Measurements from ENCODE around the gene MYOT. TPM values are rescaled to one million over a fixed set of nuclear protein-coding genes. Genes with fewer than 3 reads are reported as not detected.

Gene MYOT
- total RNA-seq, result not detected in 2 replicates

GRCh38 chr5:137867664-137868063, at the start of gene MYOT:
MYOT (plus strand) TSS chr5:137867860; CDS start chr5:137870652, 2,792 bp downstream.

GRCh38 chr5:137888863-137889759, 21.5 kb downstream of the MYOT start, which contains the start of gene PKD2L2:
PKD2L2 (plus strand) TSS chr5:137889457; CDS start chr5:137889492, 35 bp downstream.

Other genes with a start within 250 kb of the MYOT start
- gene KLHL3, start 131.8 kb upstream of the MYOT start, total RNA-seq, result 0.79 and 1.6 TPM in 2 replicates
- gene HNRNPA0, start 113.5 kb upstream of the MYOT start, total RNA-seq, result 8.3 and 10.3 TPM in 2 replicates
- not detected in 2 replicates for gene PKD2L2, start 21.6 kb downstream of the MYOT start, total RNA-seq
- 1.6 and 3.2 TPM in 2 replicates for gene FAM13B, start 165.2 kb downstream of the MYOT start, total RNA-seq
- gene WNT8A, start 216.2 kb downstream of the MYOT start, total RNA-seq, result not detected in 2 replicates

All from airway epithelial cell (primary cell).